GM12873 (cell line): ENCODE measurements around the gene KCNK4.
A peak's percentile ranks its signal among the peaks of the same experiment; 100 is the strongest.

Source experiments
- TF ChIP-seq, protein P1 (sequence below): IDR thresholded peaks from 2 replicates; pipeline ENCODE4 v1.5.1; 2012; ENCODE audit warnings: low read depth, mild to moderate bottlenecking, moderate library complexity, low read length, control low read depth; ENCODE audit not compliant: insufficient read depth; ENCODE audit errors: missing control alignments

Gene KCNK4

DNA sequence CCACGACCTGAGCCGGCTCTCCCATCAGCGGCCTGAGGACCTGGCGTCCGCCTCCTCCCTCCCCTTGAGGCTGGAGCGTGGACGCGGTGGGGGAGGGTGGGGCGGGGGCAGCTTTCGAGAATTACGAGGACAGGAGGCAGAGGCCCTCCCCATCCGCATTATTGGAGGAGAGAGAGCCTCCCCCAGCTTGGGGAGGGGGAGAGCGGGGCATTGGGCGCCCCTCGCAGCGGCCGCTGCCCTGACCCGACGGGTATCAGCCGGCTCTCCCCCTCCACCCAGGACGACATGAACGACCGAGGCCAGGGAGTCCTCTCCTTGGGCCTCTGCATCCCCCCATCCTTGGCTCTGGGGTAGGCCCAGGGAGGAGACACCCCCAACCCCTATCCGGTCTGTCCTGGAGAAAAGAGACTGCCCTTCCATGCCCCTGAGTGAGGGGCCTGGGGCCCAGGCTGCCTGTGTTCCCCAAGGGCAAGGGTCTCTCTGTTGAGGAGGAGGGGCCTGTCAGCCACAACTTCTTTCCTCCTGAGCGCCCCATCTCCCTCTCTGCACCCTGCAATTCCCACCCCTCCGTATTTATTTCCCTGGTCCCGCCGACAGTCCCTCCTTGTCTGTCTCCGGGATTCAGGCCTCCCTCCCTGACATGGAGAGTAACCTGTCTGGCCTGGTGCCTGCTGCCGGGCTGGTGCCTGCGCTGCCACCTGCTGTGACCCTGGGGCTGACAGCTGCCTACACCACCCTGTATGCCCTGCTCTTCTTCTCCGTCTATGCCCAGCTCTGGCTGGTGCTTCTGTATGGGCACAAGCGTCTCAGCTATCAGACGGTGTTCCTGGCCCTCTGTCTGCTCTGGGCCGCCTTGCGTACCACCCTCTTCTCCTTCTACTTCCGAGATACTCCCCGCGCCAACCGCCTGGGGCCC is 5.0 kb upstream of the KCNK4 start:
- TF ChIP-seq, protein P1, sequence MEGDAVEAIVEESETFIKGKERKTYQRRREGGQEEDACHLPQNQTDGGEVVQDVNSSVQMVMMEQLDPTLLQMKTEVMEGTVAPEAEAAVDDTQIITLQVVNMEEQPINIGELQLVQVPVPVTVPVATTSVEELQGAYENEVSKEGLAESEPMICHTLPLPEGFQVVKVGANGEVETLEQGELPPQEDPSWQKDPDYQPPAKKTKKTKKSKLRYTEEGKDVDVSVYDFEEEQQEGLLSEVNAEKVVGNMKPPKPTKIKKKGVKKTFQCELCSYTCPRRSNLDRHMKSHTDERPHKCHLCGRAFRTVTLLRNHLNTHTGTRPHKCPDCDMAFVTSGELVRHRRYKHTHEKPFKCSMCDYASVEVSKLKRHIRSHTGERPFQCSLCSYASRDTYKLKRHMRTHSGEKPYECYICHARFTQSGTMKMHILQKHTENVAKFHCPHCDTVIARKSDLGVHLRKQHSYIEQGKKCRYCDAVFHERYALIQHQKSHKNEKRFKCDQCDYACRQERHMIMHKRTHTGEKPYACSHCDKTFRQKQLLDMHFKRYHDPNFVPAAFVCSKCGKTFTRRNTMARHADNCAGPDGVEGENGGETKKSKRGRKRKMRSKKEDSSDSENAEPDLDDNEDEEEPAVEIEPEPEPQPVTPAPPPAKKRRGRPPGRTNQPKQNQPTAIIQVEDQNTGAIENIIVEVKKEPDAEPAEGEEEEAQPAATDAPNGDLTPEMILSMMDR, result peak; percentile 43

DNA sequence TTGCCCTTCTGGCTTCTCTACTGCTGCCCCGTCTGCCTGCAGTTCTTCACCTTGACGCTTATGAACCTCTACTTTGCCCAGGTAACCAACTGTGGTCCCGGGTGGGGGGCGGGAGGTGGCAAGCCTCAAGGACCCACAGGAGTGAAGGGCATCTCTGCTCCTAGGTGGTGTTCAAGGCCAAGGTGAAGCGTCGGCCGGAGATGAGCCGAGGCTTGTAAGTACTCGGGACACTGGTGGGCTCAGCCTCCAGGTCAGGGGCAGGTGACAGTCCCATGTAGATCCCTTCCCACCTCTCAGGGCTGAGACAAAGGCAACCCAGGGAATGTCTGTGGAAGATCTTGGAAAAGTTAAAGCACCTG is 4.3 kb upstream of the KCNK4 start:
- TF ChIP-seq, protein P1, result no peak

DNA sequence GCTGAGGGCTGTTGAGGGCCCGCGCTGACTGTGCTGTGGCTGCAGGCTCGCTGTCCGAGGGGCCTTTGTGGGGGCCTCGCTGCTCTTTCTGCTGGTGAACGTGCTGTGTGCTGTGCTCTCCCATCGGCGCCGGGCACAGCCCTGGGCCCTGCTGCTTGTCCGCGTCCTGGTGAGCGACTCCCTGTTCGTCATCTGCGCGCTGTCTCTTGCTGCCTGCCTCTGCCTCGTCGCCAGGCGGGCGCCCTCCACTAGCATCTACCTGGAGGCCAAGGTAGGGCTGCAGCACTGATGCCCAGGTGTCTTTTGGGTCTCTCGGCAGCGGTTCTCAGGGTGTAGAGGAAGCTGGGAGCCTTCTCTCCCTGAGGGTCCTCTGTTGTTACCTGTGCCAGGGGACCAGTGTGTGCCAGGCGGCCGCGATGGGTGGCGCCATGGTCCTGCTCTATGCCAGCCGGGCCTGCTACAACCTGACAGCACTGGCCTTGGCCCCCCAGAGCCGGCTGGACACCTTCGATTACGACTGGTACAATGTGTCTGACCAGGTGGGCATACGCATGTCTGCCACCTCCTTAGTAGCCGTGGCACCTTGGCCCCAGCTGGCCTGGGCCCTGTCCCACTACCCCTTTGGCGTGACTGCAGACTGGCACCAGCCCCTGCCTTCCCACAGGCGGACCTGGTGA is 3.3 kb upstream of the KCNK4 start:
- TF ChIP-seq, protein P1, result no peak

DNA sequence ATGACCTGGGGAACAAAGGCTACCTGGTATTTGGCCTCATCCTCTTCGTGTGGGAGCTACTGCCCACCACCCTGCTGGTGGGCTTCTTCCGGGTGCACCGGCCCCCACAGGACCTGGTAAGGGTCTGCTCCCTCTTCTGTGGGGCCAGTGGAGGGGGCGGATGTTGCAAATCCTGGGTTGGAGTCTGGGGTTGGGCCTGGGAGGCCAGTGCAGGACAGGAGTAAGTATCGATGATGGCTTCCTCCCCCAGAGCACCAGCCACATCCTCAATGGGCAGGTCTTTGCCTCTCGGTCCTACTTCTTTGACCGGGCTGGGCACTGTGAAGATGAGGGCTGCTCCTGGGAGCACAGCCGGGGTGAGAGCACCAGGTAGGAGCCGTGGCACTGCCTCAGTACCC is 2.8 kb upstream of the KCNK4 start:
- TF ChIP-seq, protein P1, result no peak

DNA sequence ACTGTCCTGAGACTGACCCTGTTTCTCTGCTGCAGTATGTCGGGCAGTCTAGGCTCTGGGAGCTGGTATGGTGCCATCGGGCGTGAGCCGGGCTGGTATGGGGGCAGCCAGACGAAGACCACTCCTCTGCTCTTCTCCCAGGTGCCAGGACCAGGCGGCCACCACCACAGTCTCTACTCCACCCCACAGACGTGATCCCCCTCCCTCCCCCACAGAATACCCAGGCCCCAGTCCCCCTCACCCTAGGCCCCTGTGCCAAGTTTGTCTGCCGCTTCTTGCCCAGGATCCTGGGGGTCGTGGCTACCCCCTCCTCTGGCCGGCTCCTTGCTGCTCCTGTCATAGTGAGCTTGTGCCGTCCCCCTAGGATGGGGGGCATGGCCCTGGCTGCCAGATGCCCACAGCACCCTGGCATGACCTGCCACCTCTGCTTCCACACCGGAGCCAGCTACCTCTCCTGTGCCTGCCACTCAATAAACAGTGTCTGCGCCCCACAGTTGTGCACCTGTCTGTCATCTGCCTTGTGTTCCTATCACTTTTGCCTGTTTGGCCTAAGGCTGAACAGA is 2.0 kb upstream of the KCNK4 start:
- TF ChIP-seq, protein P1, result no peak

DNA sequence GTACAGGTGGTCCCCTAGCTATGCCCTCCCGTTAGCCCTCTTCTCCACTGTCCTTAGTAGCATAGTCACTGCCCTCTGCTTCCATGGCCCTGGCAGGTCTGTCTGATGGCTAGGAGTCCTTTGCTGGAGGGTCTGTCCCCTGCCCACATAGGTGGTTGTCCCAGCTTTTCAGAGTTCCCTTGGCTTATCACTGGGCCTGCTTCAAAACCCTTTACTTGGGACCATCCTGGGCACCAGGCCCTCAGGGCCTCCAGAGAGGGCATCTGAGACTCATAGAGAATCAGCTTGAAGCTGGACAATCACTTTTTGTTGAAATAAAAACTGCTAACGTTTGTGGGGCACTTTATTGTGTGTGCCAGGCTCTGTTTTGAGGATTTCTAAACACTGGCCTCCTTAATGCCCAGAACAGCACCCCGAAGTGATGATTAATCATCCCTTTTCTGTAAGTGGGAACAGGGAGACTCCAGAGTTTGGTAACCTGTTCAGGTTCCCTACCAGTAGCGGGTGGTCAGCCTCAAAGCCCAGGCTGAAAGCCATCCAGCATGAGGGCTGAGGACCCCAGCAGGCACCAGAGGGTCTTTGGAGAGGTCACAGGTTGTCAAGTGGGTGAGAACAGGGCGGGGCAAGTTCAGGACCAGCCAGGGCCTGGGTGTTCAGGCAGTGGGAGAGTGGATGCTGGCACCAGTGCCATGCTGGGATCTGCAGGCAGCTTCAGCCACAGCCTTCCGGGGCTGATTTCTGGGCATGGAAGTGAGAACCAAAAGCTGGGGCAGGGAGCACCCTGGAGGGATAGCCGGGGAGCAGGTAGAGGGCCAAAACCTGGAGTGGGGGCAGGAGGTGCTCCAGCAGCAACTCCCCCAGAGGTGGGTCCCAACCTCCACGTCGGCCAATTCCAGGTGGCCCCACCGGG is 495 bp upstream of the KCNK4 start:
- TF ChIP-seq, protein P1, result no peak
